K562 (cell line): ENCODE measurements around the gene TXNIP. TPM values are rescaled to one million over a fixed set of nuclear protein-coding genes. Genes with fewer than 3 reads are reported as not detected.

Experiments used
- ARNT ChIP-seq, 2 experiments: fragments of 450-650 bp; IDR thresholded peaks; 2 replicates each; pipeline ENCODE4 v1.6.1; 2016; ENCODE audit warnings: mild to moderate bottlenecking in 1 of 2
- BCL6 ChIP-seq: fragments of 250-450 bp; sonication (Bioruptor Pico); IDR thresholded peaks from 2 replicates; pipeline ENCODE4 v1.4.0; 2020
- CBX1 ChIP-seq: sonication (generic); IDR thresholded peaks from 2 replicates; pipeline ENCODE4 v1.6.1; 2016; ENCODE audit warnings: antibody characterized with exemption, low read depth, mild to moderate bottlenecking
- CBX5 ChIP-seq: IDR thresholded peaks from 2 replicates; pipeline ENCODE4 v1.6.1; 2014; ENCODE audit warnings: low read depth, borderline replicate concordance
- ELF1 ChIP-seq: fragments of 200-800 bp; sonication (Bioruptor generic); IDR thresholded peaks from 2 replicates; pipeline ENCODE4 v1.6.1; 2016; ENCODE audit warnings: missing genetic modification characterization, missing compliant biosample characterization
- GABPB1 ChIP-seq: sonication (generic); formaldehyde crosslinking; IDR thresholded peaks from 2 replicates; pipeline ENCODE4 v1.8.0; 2022; ENCODE audit warnings: mild to moderate bottlenecking, missing genetic modification reagents
- KLF10 ChIP-seq: fragments of 250-450 bp; sonication (Bioruptor Pico); IDR thresholded peaks from 2 replicates; pipeline ENCODE4 v1.6.1; 2021; ENCODE audit warnings: matching md5 sums
- SRSF7 ChIP-seq: fragments of 200-400 bp; formaldehyde crosslinking; optimal IDR thresholded peaks from 2 replicates; pipeline ENCODE3; 2017; ENCODE audit warnings: mild to moderate bottlenecking, low read depth, low read length
- ZBTB17 ChIP-seq: fragments of 450-650 bp; formaldehyde crosslinking; IDR thresholded peaks from 2 replicates; pipeline ENCODE4 v1.4.0; 2020; ENCODE audit warnings: mild to moderate bottlenecking
- ZNF384 ChIP-seq: IDR thresholded peaks from 2 replicates; pipeline ENCODE4 v1.6.1; 2012; ENCODE audit warnings: low read depth, low read length, improper control_type of control experiment
- ZNF609 ChIP-seq: sonication (generic); formaldehyde crosslinking; IDR thresholded peaks from 2 replicates; pipeline ENCODE4 v1.8.1; 2023; ENCODE audit warnings: missing genetic modification reagents, mild to moderate bottlenecking, borderline replicate concordance
- polyA plus RNA-seq, 8 experiments: library from polyadenylated mRNA; depleted of rRNA in 4 of 8; stranded (reverse) in 5 of 8; unstranded in 3 of 8; fragments of >200 nt; fragmentation: Nextera tagmentation in 2 of 8; fragmentation: Illumina TruSeq in 1 of 8; extraction: Ambion mirVana in 2 of 8; extraction: Trizol in 1 of 8; gene quantifications; 2 replicates each; pipeline versions ENCODE4 v1.2.1 to v1.2.3, GENCODE V29; 2011 to 2014; ENCODE audit warnings: inconsistent platforms in 1 of 8, missing spikeins in 1 of 8
- total RNA-seq, 7 experiments: library from RNA; depleted of rRNA in 6 of 7; stranded (reverse); fragments of >200 nt in 6 of 7; fragmentation: Illumina TruSeq in 2 of 7; extraction: Trizol in 2 of 7; gene quantifications; 2 replicates each; pipeline versions ENCODE4 v1.2.1 to v1.2.3, GENCODE V29; 2011 to 2021; ENCODE audit warnings: low replicate concordance in 1 of 7
- TF ChIP-seq, protein P1 (sequence below), 2 experiments: fragments of 450-650 bp; formaldehyde crosslinking in 1 of 2; IDR thresholded peaks; 2 replicates each; pipeline versions ENCODE4 v1.4.0 to v1.6.1; 2014 to 2020; ENCODE audit warnings: mild to moderate bottlenecking in 2 of 2, borderline replicate concordance in 1 of 2, low read depth in 1 of 2
- TF ChIP-seq, protein P2 (sequence below): IDR thresholded peaks from 2 replicates; pipeline ENCODE4 v1.6.1; 2014; ENCODE audit warnings: antibody characterized with exemption

The TXNIP gene
- total and polyA plus RNA-seq, 9 of the 15 experiments (the other 6 are each of a cell fraction or from before 2014, with no cell fraction given) = 120 to 499 (median 257) TPM

- TF ChIP-seq, protein P1, sequence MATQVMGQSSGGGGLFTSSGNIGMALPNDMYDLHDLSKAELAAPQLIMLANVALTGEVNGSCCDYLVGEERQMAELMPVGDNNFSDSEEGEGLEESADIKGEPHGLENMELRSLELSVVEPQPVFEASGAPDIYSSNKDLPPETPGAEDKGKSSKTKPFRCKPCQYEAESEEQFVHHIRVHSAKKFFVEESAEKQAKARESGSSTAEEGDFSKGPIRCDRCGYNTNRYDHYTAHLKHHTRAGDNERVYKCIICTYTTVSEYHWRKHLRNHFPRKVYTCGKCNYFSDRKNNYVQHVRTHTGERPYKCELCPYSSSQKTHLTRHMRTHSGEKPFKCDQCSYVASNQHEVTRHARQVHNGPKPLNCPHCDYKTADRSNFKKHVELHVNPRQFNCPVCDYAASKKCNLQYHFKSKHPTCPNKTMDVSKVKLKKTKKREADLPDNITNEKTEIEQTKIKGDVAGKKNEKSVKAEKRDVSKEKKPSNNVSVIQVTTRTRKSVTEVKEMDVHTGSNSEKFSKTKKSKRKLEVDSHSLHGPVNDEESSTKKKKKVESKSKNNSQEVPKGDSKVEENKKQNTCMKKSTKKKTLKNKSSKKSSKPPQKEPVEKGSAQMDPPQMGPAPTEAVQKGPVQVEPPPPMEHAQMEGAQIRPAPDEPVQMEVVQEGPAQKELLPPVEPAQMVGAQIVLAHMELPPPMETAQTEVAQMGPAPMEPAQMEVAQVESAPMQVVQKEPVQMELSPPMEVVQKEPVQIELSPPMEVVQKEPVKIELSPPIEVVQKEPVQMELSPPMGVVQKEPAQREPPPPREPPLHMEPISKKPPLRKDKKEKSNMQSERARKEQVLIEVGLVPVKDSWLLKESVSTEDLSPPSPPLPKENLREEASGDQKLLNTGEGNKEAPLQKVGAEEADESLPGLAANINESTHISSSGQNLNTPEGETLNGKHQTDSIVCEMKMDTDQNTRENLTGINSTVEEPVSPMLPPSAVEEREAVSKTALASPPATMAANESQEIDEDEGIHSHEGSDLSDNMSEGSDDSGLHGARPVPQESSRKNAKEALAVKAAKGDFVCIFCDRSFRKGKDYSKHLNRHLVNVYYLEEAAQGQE (IDR thresholded peaks at IDR 0.05; ENCODE audit: borderline replicate concordance) = no peak
- TF ChIP-seq, protein P1 (CRISPR knock-in tag; IDR thresholded peaks at IDR 0.05; ENCODE audit: low read depth) = no peak
- TF ChIP-seq ZNF609 (no peak), BCL6 (CRISPR knock-in tag) (no peak), ELF1 (tag) (0 out of 2 replicates have a peak, but pooled peaks have one; percentile 32), KLF10 (CRISPR knock-in tag) (no peak), GABPB1 (CRISPR knock-in tag) (0 out of 2 replicates have a peak, but pooled peaks have one; percentile 8), ARNT (IDR thresholded peaks at IDR 0.05) (no peak), CBX1 (no peak; the same call in 1 of the 2 replicates), CBX5 (no peak), SRSF7 (no peak), ZNF384 (no peak), ZBTB17 (no peak)
- TF ChIP-seq, protein P2, sequence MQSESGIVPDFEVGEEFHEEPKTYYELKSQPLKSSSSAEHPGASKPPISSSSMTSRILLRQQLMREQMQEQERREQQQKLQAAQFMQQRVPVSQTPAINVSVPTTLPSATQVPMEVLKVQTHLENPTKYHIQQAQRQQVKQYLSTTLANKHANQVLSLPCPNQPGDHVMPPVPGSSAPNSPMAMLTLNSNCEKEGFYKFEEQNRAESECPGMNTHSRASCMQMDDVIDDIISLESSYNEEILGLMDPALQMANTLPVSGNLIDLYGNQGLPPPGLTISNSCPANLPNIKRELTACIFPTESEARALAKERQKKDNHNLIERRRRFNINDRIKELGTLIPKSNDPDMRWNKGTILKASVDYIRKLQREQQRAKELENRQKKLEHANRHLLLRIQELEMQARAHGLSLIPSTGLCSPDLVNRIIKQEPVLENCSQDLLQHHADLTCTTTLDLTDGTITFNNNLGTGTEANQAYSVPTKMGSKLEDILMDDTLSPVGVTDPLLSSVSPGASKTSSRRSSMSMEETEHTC = no peak
Observed at GRCh38 chr1:146021622-146022402, 25.4 kb upstream of the TXNIP start, which contains the start of gene HJV (continued).
